Measurements from ENCODE around the gene GLT8D2. TPM values are rescaled to one million over a fixed set of nuclear protein-coding genes. Genes with fewer than 3 reads are reported as not detected.

GLT8D2 gene
- total RNA-seq, 4 donors from 2014 or later, result 4.1 to 10.2 (median 6.5) TPM

- TF ChIP-seq, protein P1, sequence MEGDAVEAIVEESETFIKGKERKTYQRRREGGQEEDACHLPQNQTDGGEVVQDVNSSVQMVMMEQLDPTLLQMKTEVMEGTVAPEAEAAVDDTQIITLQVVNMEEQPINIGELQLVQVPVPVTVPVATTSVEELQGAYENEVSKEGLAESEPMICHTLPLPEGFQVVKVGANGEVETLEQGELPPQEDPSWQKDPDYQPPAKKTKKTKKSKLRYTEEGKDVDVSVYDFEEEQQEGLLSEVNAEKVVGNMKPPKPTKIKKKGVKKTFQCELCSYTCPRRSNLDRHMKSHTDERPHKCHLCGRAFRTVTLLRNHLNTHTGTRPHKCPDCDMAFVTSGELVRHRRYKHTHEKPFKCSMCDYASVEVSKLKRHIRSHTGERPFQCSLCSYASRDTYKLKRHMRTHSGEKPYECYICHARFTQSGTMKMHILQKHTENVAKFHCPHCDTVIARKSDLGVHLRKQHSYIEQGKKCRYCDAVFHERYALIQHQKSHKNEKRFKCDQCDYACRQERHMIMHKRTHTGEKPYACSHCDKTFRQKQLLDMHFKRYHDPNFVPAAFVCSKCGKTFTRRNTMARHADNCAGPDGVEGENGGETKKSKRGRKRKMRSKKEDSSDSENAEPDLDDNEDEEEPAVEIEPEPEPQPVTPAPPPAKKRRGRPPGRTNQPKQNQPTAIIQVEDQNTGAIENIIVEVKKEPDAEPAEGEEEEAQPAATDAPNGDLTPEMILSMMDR (IDR thresholded peaks at IDR 0.05; ENCODE audit: low read depth), result no peak
Measured at GRCh38 chr12:103969391-103969790, 80.6 kb downstream of the GLT8D2 start.

- TF ChIP-seq, protein P1 (IDR thresholded peaks at IDR 0.05; ENCODE audit: low read depth), result no peak
Measured at GRCh38 chr12:103966736-103967135, 83.3 kb downstream of the GLT8D2 start.

- TF ChIP-seq, protein P1 (IDR thresholded peaks at IDR 0.05; ENCODE audit: low read depth), result no peak
Measured at GRCh38 chr12:103965590-103966504, 84.1 kb downstream of the GLT8D2 start, which contains the start of gene TDG. Gene TDG (plus strand): TSS chr12:103965872. CDS start chr12:103966038, 166 bp downstream.

DNA sequence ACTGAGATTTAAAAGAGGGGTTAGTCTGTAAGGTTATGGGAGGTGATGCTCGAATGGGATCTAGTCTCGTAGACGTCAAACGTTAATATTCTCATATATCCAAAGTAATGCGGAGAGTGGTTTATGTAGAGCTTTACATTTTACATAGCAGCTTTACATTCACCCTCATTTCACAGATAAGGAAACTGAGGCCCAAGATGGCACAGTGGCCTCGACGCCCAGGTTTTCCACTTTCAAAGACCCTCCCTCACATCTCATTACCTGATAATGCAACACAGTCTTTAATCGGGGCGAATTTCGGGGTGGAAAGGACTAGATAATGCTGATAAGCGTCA lies 84.8 kb downstream of the GLT8D2 start:
- TF ChIP-seq, protein P1 (IDR thresholded peaks at IDR 0.05; ENCODE audit: low read depth), result no peak

GRCh38 chr12:103964805-103965204 lies 85.2 kb downstream of the GLT8D2 start:
- TF ChIP-seq, protein P1 (IDR thresholded peaks at IDR 0.05; ENCODE audit: low read depth), result no peak

GRCh38 chr12:103962493-103962892 lies 87.5 kb downstream of the GLT8D2 start:
- TF ChIP-seq, protein P1 (IDR thresholded peaks at IDR 0.05; ENCODE audit: low read depth), result no peak

GRCh38 chr12:103960616-103961227 lies 89.3 kb downstream of the GLT8D2 start:
- TF ChIP-seq, protein P1 (IDR thresholded peaks at IDR 0.05; ENCODE audit: low read depth), result no peak
